B cell (primary cell): ENCODE data around the gene ZNF592.

Experiments
- CTCF ChIP-seq: fragments of 200-600 bp; IDR thresholded peaks from one replicate; pipeline ENCODE4 v1.8.0; 2022; ENCODE audit warnings: antibody characterized with exemption, mild to moderate bottlenecking
- EZH2 ChIP-seq: IDR thresholded peaks from 2 replicates; pipeline ENCODE4 v1.6.1; 2012; ENCODE audit warnings: borderline replicate concordance, low read depth, mild to moderate bottlenecking, moderate library complexity, low read length; ENCODE audit not compliant: insufficient read depth, poor library complexity, severe bottlenecking

- TF ChIP-seq CTCF, result no peak
- no peak for TF ChIP-seq EZH2
Measured at GRCh38 chr15:84834969-84835368, 86.6 kb downstream of the ZNF592 start.
